Naive thymus-derived CD8-positive, alpha-beta T cell (primary cell): Measurements from ENCODE around the gene PUDP. TPM values are rescaled to one million over a fixed set of nuclear protein-coding genes. Genes with fewer than 3 reads are reported as not detected.
A peak's percentile ranks its signal among the peaks of the same experiment; 100 is the strongest.
"Not testable (repeated sequence)": the region's sequence is repeated elsewhere in the genome, so short reads cannot be mapped to it uniquely, and the experiment has no call there.

ENCODE experiments used
- ATAC-seq, 2 donors: fragments of 150-1000 bp; cut with Tn5 transposase in 1 of 2; sonication (Bioruptor Pico), chemical (Tn5 transposase) in 1 of 2; 1 replicate in 1 of 2; 2 replicates in 1 of 2; pipeline ENCODE4 v1.10.0; 2021; ENCODE audit warnings: mild to moderate bottlenecking in 2 of 2, moderate library complexity in 2 of 2
- POLR2A ChIA-PET: fragments of 350-600 bp; sonication (Branson Sonifier 250); formaldehyde crosslinking; loops from one replicate; lab custom pipeline; 2021; ENCODE audit warnings: antibody characterized with exemption; lab: Charles Lee
- DNase-seq, 10 donors: peaks; one replicate each; pipeline versions ENCODE4 v3.0.0 to v3.0.0-alpha.2; 2020 to 2022
- H3K27ac Mint-ChIP-seq, 10 donors: one replicate each; pipeline ENCODE4 v1.8.0; 2020 to 2022; ENCODE audit warnings: mild to moderate bottlenecking in 10 of 10, mixed read lengths in 10 of 10, moderate library complexity in 4 of 10, inconsistent platforms in 1 of 10
- H3K27me3 Mint-ChIP-seq, 5 donors: one replicate each; pipeline ENCODE4 v1.8.0; 2021 to 2022; ENCODE audit warnings: mixed read lengths in 5 of 5
- H3K36me3 Mint-ChIP-seq, 3 donors: one replicate each; pipeline ENCODE4 v1.8.0; 2020 to 2022; ENCODE audit warnings: mixed read lengths in 3 of 3, mild to moderate bottlenecking in 2 of 3, inconsistent platforms in 1 of 3
- H3K4me1 Mint-ChIP-seq, 4 donors: one replicate each; pipeline ENCODE4 v1.8.0; 2021 to 2022; ENCODE audit warnings: mixed read lengths in 4 of 4
- H3K4me3 Mint-ChIP-seq, 10 donors: one replicate each; pipeline ENCODE4 v1.8.0; 2020 to 2022; ENCODE audit warnings: mild to moderate bottlenecking in 10 of 10, mixed read lengths in 10 of 10, moderate library complexity in 6 of 10, inconsistent platforms in 1 of 10
- H3K9me3 Mint-ChIP-seq, 9 donors: one replicate each; pipeline ENCODE4 v1.8.0; 2020 to 2022; ENCODE audit warnings: mixed read lengths in 9 of 9, mild to moderate bottlenecking in 3 of 9, inconsistent platforms in 1 of 9, moderate library complexity in 1 of 9
- polyA plus RNA-seq, 3 donors: library from polyadenylated mRNA; unstranded; fragments of 300-500 nt; fragmentation: Illumina TruSeq; gene quantifications; one replicate each; pipeline ENCODE4 v1.2.3, GENCODE V29; 2021
- total RNA-seq, 8 experiments: library from RNA in 2 of 8; stranded (reverse) in 2 of 8; gene quantifications; one replicate each; pipeline ENCODE4 v1.2.3 and lab custom pipeline; 2021 to 2026

The PUDP gene
- total and polyA plus RNA-seq, 5 experiments from 2014 or later = 8.6 to 12.0 (median 10.0) TPM

DNA sequence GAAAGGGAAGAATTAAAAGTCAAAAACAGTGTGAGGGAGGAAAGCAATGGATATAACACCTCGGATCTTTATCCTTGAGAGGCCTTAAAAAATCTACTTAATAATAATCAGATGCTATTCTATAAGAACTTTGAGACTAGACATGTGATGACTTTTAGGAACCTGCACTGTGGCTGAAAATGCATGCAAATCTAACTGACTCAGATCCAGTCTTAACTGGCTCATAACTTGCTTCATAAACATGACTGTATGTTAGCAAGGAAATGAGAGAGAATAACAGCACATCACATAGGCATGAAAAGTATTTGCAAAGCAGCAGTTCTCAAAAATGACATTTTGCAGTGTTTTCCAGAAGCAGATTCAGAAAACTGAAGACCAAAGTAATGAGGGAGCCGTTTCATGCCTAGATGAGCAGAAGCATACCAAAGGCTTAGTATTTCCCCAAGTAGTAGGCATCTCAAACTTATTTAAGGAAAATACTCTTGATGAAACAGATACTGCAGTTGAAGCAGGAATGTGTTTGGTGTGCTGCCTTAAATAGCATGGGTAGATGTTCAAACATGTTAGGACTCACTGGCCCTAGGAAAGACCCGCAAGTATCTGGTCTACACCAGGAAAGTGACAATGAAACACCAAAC lies 104.0 kb downstream of the PUDP start:
- peaks cover 0 to 12% (median 0%) of the 10 kb centered on the region in 9 donors for H3K9me3 Mint-ChIP-seq
- ATAC-seq, H3K4me1 Mint-ChIP-seq, POLR2A ChIA-PET, H3K27me3 Mint-ChIP-seq, H3K4me3 Mint-ChIP-seq, DNase-seq, H3K27ac Mint-ChIP-seq: not testable (repeated sequence)
- H3K36me3 Mint-ChIP-seq = peaks cover 7 to 36% (median 28%) of the 10 kb centered on the region in 3 donors

DNA sequence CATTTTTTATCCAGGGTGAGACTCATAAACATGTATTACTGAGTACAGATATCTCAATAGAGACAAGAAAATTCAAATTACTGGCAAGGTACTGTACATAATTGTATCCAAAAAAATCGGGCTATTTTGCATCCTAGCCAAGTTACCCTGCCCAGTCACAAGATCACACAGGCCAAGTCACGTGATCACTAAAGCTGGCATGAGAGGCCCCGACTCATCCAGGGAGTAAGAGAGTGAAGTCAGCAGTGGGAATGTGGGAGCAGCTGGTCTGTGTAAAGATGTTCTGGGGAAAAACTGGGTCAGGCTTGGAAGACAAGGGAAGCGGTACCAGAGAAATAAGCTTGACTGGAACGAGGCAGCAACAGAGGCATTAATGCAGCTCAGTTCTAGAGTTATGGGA lies 119.7 kb downstream of the PUDP start:
- H3K4me1 Mint-ChIP-seq = no peaks in the 10 kb centered on the region
- no peaks in the 10 kb centered on the region for H3K27me3 Mint-ChIP-seq
- ATAC-seq (no peak), DNase-seq (no peak)
- peaks cover 0 to 4% (median 0%) of the 10 kb centered on the region in 3 donors for H3K36me3 Mint-ChIP-seq
- POLR2A ChIA-PET = no interaction called here
- no peak overlapping the region for H3K27ac Mint-ChIP-seq
- no peaks in the 10 kb centered on the region for H3K9me3 Mint-ChIP-seq
- no peak overlapping the region for H3K4me3 Mint-ChIP-seq

DNA sequence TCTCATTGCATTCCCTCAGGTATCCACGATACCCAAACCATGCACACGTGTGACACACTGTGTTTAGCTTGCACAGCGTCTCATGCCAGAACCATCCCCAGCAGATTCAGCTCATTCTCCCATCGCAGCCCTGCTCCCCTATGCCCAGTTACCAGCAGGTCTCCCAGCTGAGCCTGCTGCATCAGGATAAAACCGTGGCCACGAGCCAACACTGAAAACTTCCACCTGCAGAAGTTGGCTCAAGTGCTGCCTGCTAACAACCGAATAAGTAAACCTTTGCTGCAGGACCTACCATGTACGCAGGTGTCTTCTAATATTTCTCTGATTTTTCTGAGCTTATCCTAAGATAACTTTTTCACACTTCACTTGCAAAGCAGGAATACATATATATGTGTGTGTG lies 120.9 kb downstream of the PUDP start:
- ATAC-seq (no peak), DNase-seq (no peak)
- peaks cover 0 to 4% (median 0%) of the 10 kb centered on the region in 3 donors for H3K36me3 Mint-ChIP-seq
- POLR2A ChIA-PET = no interaction called here
- H3K27ac Mint-ChIP-seq = peak overlapping the region in 1 of 10 donors; percentile 40
- H3K27me3 Mint-ChIP-seq = no peaks in the 10 kb centered on the region
- no peak overlapping the region for H3K4me3 Mint-ChIP-seq
- H3K4me1 Mint-ChIP-seq = no peaks in the 10 kb centered on the region
- no peaks in the 10 kb centered on the region for H3K9me3 Mint-ChIP-seq

DNA sequence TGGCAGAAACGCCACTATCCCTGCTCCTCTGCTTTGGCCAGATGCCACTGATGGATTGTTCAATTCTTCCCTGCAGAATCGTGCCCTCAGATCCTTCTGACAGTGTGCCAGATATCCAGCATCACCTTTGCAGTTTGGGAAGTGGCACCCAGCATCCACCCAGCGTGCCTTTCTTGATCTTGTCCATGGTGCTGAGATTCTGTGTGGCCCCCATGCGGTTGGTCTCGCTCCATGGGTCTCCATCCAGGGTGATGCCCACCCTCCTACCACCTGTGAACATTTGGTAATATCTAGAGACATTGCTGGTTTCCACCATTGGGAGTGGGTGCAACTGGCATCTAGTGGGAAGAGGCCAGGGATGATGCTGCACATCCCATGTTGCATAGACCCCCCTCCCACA lies 121.6 kb downstream of the PUDP start:
- POLR2A ChIA-PET, H3K9me3 Mint-ChIP-seq, H3K4me1 Mint-ChIP-seq, H3K36me3 Mint-ChIP-seq, H3K4me3 Mint-ChIP-seq, DNase-seq, ATAC-seq, H3K27ac Mint-ChIP-seq, H3K27me3 Mint-ChIP-seq: not testable (repeated sequence)

DNA sequence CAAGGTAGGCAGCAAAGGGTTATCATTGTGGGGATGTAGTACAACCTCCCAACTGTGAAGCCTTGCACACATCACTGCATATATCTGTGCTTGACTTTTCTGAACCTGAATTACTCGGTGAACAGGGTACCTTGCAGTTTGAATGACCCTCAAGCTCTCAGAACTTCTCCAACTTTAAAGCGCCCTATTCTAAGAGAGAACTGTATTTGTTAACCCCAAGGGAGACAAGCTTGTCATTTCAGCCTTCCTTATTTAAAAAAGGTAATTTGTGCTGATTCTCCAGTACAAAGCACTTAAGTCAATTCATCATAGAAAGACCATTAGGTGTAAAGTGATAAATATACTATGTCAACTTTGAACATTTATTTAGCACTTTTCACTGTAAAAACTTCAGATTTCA lies 122.5 kb downstream of the PUDP start:
- ATAC-seq (no peak), DNase-seq (no peak)
- no peak overlapping the region for H3K27ac Mint-ChIP-seq
- no peaks in the 10 kb centered on the region for H3K36me3 Mint-ChIP-seq
- POLR2A ChIA-PET = no interaction called here
- no peaks in the 10 kb centered on the region for H3K4me1 Mint-ChIP-seq
- H3K9me3 Mint-ChIP-seq = no peaks in the 10 kb centered on the region
- no peaks in the 10 kb centered on the region for H3K27me3 Mint-ChIP-seq
- no peak overlapping the region for H3K4me3 Mint-ChIP-seq

DNA sequence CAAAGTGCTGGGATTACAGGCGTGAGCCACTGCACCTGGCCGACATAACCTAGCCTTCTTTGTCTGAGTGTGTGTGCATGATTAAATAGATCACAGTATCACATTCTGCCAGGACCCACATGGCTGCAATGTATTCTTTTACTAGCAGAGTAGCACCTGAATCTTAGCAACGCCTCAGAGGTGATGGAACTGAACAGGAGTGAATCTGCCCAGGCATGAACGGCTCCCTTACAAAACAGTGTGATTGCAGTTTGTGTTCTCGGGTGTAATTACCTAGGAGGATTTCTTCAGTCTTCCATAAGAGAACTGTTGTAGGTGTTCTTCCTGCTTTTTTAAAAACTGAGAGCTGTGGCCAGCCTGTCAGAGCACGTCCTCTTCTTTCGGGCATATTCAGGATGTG lies 123.1 kb downstream of the PUDP start:
- no peak overlapping the region for H3K4me3 Mint-ChIP-seq
- no peak for ATAC-seq
- H3K36me3 Mint-ChIP-seq = no peaks in the 10 kb centered on the region
- H3K27me3 Mint-ChIP-seq = no peaks in the 10 kb centered on the region
- no peaks in the 10 kb centered on the region for H3K9me3 Mint-ChIP-seq
- H3K27ac Mint-ChIP-seq = no peak overlapping the region
- no peak for DNase-seq
- POLR2A ChIA-PET = no interaction called here
- H3K4me1 Mint-ChIP-seq = no peaks in the 10 kb centered on the region

DNA sequence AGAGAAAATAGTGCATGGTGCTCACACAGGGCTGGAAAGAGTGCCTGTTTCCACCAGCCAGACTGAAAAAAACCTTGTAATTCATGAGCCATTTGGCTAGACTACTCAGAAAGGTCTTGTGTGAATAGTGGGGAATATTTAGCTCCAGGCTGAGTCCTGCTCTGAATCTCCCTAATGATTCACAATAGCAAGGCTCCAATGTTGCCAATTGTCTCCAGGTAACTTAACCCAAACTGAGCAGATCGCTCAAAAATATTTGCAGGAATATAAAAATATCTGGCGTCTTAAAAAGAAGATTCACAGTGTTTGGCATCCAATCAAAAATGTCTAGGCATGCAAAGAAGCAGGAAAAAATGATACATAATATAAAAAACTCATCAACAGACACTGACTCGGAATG lies 125.0 kb downstream of the PUDP start:
- H3K27ac Mint-ChIP-seq, H3K36me3 Mint-ChIP-seq, H3K4me3 Mint-ChIP-seq, ATAC-seq, H3K27me3 Mint-ChIP-seq, DNase-seq, H3K4me1 Mint-ChIP-seq, H3K9me3 Mint-ChIP-seq, POLR2A ChIA-PET: not testable (repeated sequence)

DNA sequence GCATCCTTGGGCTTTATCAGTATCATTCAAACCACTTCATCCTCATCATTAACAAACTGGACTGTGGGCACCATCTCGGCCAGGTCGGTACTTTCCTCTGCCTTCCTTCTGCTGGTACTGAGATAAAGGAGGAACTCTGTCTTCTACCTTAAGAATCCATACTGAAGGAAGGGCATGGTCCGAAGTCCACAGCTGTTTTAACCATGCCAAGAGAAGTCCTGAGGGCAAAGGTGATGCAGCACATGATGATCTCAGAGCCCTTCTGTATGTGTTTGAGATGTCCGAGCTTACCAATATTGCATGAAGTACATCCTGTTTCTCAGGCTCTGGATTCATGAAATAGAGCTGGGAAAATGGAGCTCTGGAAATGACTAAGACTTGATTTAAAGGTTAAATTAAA lies 126.0 kb downstream of the PUDP start:
- Mint-ChIP-seq H3K4me1 (no peaks in the 10 kb centered on the region), H3K4me3 (no peak overlapping the region), H3K27ac (no peak overlapping the region), H3K9me3 (no peaks in the 10 kb centered on the region), H3K36me3 (no peaks in the 10 kb centered on the region), H3K27me3 (no peaks in the 10 kb centered on the region)
- ATAC-seq = no peak
- no peak for DNase-seq
- POLR2A ChIA-PET = no interaction called here

DNA sequence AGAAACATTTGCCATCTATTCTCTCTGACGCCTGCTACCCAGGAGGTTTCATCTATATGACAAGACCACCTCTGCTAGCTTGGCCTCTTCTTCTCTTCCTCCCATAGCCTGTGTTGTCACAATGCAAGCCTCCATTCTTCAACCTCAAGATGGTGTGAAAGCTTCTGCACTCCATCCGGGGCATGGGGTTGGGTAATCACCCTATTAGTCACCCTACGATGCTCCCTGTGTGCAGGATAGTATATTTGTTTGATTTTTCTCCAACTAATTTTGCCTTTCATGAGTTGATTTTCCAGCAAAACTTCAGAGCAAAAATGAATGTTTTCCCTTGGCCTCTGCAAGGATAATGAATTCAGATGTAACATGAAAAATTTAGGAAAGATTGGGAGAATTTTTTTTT lies 128.4 kb downstream of the PUDP start:
- Mint-ChIP-seq H3K9me3 (no peaks in the 10 kb centered on the region), H3K36me3 (no peaks in the 10 kb centered on the region), H3K4me3 (no peak overlapping the region), H3K27ac (no peak overlapping the region), H3K27me3 (no peaks in the 10 kb centered on the region), H3K4me1 (no peaks in the 10 kb centered on the region)
- ATAC-seq (no peak), DNase-seq (no peak)
- POLR2A ChIA-PET = no interaction called here

DNA sequence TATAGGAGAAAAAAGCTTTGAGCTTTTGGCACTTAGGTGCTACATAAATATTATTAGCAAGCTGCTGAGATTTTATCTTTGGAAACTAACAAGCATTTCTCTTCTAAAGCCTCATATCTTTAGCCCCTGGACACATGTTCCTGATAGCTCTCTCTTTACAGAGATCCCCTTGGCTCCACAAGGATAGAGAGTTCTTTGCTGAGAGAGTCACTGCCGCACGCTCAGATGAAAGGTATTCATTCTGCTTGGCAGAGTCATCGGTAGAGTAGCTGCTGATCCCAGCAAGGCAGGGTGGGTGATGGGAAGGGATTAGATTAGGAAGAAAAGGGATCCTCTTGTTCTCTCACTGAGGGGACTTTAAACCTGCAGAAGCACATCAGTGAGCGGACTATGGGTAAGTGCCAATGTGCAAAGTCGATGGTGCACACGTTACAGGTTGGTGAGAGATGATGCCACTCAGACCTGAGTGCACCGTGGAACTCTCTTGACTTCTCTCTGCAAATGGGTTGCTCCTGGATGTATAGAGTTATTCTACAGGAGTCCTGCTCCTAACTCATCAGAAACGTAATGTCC lies 135.6 kb downstream of the PUDP start:
- H3K4me1 Mint-ChIP-seq, ATAC-seq, H3K4me3 Mint-ChIP-seq, H3K27me3 Mint-ChIP-seq, H3K9me3 Mint-ChIP-seq, H3K27ac Mint-ChIP-seq, POLR2A ChIA-PET, H3K36me3 Mint-ChIP-seq, DNase-seq: not testable (repeated sequence)

DNA sequence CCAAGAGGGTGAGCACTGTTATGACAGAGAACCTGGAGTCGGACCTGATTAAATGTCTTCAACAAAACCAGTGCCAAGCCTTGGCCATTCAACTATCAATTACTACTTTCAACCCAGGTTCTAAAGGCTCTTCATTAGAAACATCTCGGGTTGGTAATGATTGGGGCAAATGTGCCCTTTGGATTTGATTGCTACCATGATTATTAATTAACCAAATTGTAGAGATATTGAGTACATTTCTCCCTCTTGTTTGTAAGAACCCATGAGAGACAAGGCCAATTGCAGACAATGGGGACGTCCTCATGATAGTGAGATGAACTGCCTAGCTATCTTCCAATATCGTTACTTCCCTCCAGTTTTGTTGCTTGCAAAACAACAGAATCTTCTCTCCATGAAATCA lies 137.1 kb downstream of the PUDP start:
- POLR2A ChIA-PET = interaction anchor here (0.7 kb wide), 1 partner anchor 913 kb away, joined by 3 read pairs; no protein-coding TSS in a partner anchor
- ATAC-seq, H3K4me1 Mint-ChIP-seq, H3K9me3 Mint-ChIP-seq, H3K27me3 Mint-ChIP-seq, DNase-seq, H3K27ac Mint-ChIP-seq, H3K36me3 Mint-ChIP-seq, H3K4me3 Mint-ChIP-seq: not testable (repeated sequence)

DNA sequence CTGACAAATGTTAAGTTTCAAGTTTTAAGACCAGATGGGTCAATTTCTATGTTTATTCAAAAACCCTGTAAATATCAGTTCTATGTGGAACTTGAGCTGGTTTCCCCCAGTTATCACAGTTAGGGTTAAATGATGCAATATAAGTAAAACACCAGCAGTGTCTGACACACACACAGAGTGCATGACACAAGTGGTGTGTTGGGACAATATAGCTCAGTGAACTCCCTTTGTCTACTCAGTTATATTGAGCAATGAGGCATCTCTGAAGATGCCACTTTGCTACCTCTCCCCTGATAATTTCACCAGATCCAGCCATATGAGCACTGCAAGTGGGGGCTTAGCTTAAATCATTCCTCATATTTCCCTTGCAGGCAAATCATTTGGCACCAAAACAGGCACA lies 140.6 kb downstream of the PUDP start:
- H3K4me1 Mint-ChIP-seq, H3K9me3 Mint-ChIP-seq, H3K27ac Mint-ChIP-seq, POLR2A ChIA-PET, H3K36me3 Mint-ChIP-seq, H3K27me3 Mint-ChIP-seq, DNase-seq, ATAC-seq, H3K4me3 Mint-ChIP-seq: not testable (repeated sequence)
